MM.1S (cell line): ENCODE measurements around the gene ZNF692.

Experiments used
- DNase-seq: peaks from one replicate; pipeline ENCODE4 v3.0.0-alpha.2; 2015
- H2AFZ ChIP-seq: fragments of 300-600 bp; sonication (generic); 2 replicates; pipeline ENCODE4 v1.6.0; 2016; ENCODE audit warnings: antibody characterized with exemption, low read length
- H3F3A ChIP-seq: fragments of 300-600 bp; sonication (generic); 2 replicates; pipeline ENCODE4 v1.6.1; 2016; ENCODE audit warnings: mild to moderate bottlenecking, antibody characterized with exemption, low read length, moderate library complexity, mixed read lengths; ENCODE audit not compliant: insufficient read depth
- H3K27ac ChIP-seq: fragments of 300-600 bp; sonication (generic); 2 replicates; pipeline ENCODE4 v1.5.1; 2016; ENCODE audit warnings: mild to moderate bottlenecking, low read length
- H3K27me3 ChIP-seq: fragments of 300-600 bp; sonication (generic); replicated peaks from 2 replicates; pipeline ENCODE4 v1.6.0; 2016; ENCODE audit warnings: low read length; ENCODE audit not compliant: insufficient read depth
- H3K36me3 ChIP-seq: fragments of 300-600 bp; sonication (generic); replicated peaks from 2 replicates; pipeline ENCODE4 v1.6.1; 2016; ENCODE audit warnings: mild to moderate bottlenecking, low read length, mixed read lengths; ENCODE audit not compliant: insufficient read depth
- H3K4me1 ChIP-seq: fragments of 300-600 bp; sonication (generic); 2 replicates; pipeline ENCODE4 v1.6.1; 2016; ENCODE audit warnings: low read length, mixed read lengths
- H3K4me2 ChIP-seq: fragments of 300-600 bp; sonication (generic); 2 replicates; pipeline ENCODE4 v1.6.0; 2016; ENCODE audit warnings: low read depth, low read length
- H3K4me3 ChIP-seq: fragments of 300-600 bp; sonication (generic); 2 replicates; pipeline ENCODE4 v1.5.1; 2016; ENCODE audit warnings: low read length, mixed read lengths
- H3K79me2 ChIP-seq: fragments of 300-600 bp; sonication (generic); 2 replicates; pipeline ENCODE4 v1.6.1; 2016; ENCODE audit warnings: mixed run types, low read length, mixed read lengths
- H3K9ac ChIP-seq: fragments of 300-600 bp; sonication (generic); 2 replicates; pipeline ENCODE4 v1.6.1; 2016; ENCODE audit warnings: low read length, mixed read lengths
- H3K9me2 ChIP-seq: fragments of 300-600 bp; sonication (generic); replicated peaks from 2 replicates; pipeline ENCODE4 v1.6.1; 2016; ENCODE audit warnings: mild to moderate bottlenecking, low read length, mixed read lengths; ENCODE audit not compliant: insufficient read depth
- H3K9me3 ChIP-seq: fragments of 300-600 bp; sonication (generic); replicated peaks from 2 replicates; pipeline ENCODE4 v1.6.1; 2016; ENCODE audit warnings: mild to moderate bottlenecking, low read length, mixed read lengths; ENCODE audit not compliant: insufficient read depth
- H4K20me1 ChIP-seq: fragments of 300-600 bp; sonication (generic); 2 replicates; pipeline ENCODE4 v1.6.1; 2016; ENCODE audit warnings: mild to moderate bottlenecking, low read length, moderate library complexity, mixed read lengths; ENCODE audit not compliant: insufficient read depth
- CTCF ChIP-seq: fragments of 300-600 bp; sonication (generic); IDR thresholded peaks from 2 replicates; pipeline ENCODE4 v1.5.1; 2016; ENCODE audit warnings: antibody characterized with exemption, low read length, mixed read lengths
- EZH2 ChIP-seq: fragments of 300-600 bp; sonication (generic); optimal IDR thresholded peaks from 2 replicates; pipeline ENCODE3; 2017; ENCODE audit warnings: low read depth, mild to moderate bottlenecking, antibody characterized with exemption, low read length, mixed read lengths
- EZH2phosphoT487 ChIP-seq: fragments of 300-600 bp; sonication (generic); IDR thresholded peaks from 2 replicates; pipeline ENCODE4 v1.6.1; 2018; ENCODE audit warnings: antibody characterized with exemption, low read length

Gene ZNF692

DNA sequence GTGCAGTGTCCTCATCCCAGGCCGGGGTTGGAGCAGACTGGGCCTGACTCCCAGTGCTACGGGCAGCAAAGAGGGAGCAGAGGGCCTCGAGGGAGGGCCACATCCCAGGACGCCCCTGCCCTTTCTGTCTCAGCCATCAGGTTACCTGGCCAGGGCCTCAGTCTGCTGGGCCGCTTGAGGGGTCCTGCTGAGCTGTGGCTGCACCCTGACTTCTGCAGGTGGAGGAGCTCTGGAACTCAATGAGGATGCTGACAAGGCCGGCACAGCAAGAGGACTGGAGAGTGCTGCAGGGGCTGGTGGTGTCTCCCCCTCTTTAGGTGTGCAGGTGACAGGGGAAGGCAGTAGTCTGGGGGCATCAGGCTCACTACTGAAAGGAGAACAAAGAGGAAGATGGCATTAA lies 3.3 kb downstream of the ZNF692 start:
- no peak overlapping the region for H3K4me2 ChIP-seq
- H2AFZ ChIP-seq = no peak overlapping the region
- H3F3A ChIP-seq = no peaks in the 10 kb centered on the region
- no peaks in the 10 kb centered on the region for H3K9me3 ChIP-seq
- no peak overlapping the region for H3K4me3 ChIP-seq
- no peaks in the 10 kb centered on the region for H3K27me3 ChIP-seq
- no peak overlapping the region for H3K27ac ChIP-seq
- no peak overlapping the region for H3K9ac ChIP-seq
- peaks cover 20% of the 10 kb centered on the region for H3K79me2 ChIP-seq
- no peaks in the 10 kb centered on the region for H3K9me2 ChIP-seq
- no peaks in the 10 kb centered on the region for H3K36me3 ChIP-seq
- peaks cover 17% of the 10 kb centered on the region for H3K4me1 ChIP-seq
- TF ChIP-seq CTCF = no peak
- no peak for TF ChIP-seq EZH2
- TF ChIP-seq EZH2phosphoT487 = no peak
- no peak for DNase-seq
- H4K20me1 ChIP-seq = no peaks in the 10 kb centered on the region

DNA sequence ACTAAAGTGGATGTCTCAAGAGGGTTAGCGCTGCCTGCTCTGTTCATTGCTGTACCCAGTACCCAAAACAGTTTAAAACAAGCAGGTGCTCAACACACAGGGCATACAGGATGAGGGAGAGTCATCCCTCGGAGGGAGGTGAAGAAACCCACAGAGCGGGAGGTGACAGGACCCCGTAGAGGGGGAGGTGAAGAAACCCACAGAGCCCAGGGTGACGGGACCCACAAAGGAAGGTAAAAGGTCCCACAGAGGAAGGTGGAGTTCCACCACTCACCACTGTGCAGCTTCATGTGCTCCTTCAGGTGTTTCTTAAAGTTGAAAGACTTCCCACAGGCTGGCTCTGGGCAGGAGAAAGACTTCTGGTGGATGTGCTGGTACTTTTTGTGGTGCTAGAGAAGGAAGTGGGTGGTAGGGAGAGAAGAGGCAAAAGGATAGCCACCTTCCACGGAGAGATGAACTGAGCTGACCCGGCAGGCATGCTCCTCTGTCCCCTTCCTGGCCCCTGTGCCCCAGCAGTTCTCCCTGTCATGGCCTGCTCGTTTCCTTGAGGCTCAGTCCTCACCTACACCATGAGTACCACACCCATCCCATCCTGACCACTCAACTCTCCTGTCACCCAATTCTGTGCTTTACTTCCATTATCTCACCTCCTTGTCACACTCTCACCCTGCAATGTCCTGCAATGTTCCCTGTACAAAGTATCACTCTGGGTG lies 5.1 kb downstream of the ZNF692 start:
- no peaks in the 10 kb centered on the region for H3K36me3 ChIP-seq
- H3K4me2 ChIP-seq = no peak overlapping the region
- no peak overlapping the region for H3K9ac ChIP-seq

DNA sequence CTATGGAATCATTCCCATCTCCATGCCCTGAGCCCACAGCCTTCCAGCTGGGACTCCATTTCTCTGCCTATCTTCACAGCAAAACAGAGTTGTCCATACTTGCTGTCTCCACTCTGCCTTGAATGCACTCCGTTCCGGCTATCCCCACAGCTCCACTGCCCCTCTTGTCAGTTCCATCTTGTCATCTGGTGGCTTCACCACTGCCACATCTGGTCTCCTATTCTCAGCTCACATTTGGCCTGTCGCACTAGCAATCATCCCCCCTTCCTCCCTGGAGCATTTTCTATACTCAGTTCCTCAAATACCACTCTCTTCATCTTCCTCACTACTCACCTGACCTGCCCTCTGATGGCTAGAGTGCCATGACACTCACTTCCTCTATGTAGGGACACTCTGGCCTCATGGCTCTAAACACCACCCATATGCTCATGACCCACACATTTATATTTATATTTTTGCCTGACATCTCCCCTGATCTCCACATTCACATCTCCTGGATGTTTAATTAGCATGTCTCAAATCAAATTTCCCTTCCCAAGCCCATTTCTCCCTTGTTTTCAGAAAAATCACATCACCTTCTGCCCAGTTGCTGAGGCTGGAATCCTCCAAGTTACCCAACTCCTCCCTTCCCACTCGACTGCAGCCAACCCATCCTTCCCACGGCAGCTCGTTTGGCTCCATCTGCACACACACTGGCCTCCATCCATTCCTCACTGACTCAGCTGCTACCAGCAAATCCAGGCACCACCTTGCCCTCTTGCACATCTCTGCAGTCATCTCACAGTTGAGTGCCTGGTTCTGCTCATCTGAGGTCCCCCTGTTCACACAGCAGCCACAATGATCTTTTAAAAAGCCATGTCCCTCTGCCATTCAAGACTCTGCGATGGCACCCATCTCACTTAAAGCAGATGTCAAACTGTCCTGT lies 6.1 kb downstream of the ZNF692 start:
- no peak overlapping the region for H3K27ac ChIP-seq
- H3F3A ChIP-seq = no peaks in the 10 kb centered on the region
- no peaks in the 10 kb centered on the region; the same call in 1 of the 2 replicates for H3K36me3 ChIP-seq
- H3K4me2 ChIP-seq = no peak overlapping the region
- peaks cover 14% of the 10 kb centered on the region for H3K79me2 ChIP-seq
- no peaks in the 10 kb centered on the region for H4K20me1 ChIP-seq
- no peaks in the 10 kb centered on the region for H3K27me3 ChIP-seq
- H2AFZ ChIP-seq = no peak overlapping the region
- no peak for TF ChIP-seq EZH2phosphoT487
- TF ChIP-seq CTCF = no peak
- TF ChIP-seq EZH2 = no peak
- DNase-seq = no peak
- no peak overlapping the region for H3K4me3 ChIP-seq
- no peaks in the 10 kb centered on the region for H3K9me2 ChIP-seq
- H3K9ac ChIP-seq = no peak overlapping the region
- no peaks in the 10 kb centered on the region for H3K9me3 ChIP-seq
- peaks cover 10% of the 10 kb centered on the region; the same call in 1 of the 2 replicates for H3K4me1 ChIP-seq

More for the DNA sequence above, 5.1 kb downstream of the ZNF692 start:
- Histone ChIP-seq H2AFZ (no peak overlapping the region), H3K4me3 (no peak overlapping the region), H3K27me3 (no peaks in the 10 kb centered on the region), H3K79me2 (peaks cover 20% of the 10 kb centered on the region), H3K4me1 (peaks cover 11% of the 10 kb centered on the region; the same call in 1 of the 2 replicates), H3K9me3 (no peaks in the 10 kb centered on the region), H3K27ac (no peak overlapping the region), H3K9me2 (no peaks in the 10 kb centered on the region), H4K20me1 (no peaks in the 10 kb centered on the region), H3F3A (no peaks in the 10 kb centered on the region)
- no peak for DNase-seq
- no peak for TF ChIP-seq EZH2phosphoT487
- TF ChIP-seq CTCF = no peak
- no peak for TF ChIP-seq EZH2
